HCT116 (cell line): ENCODE data around the gene ZNF521.

Experiments
- CEBPB ChIP-seq: IDR thresholded peaks from 2 replicates; pipeline ENCODE4 v1.6.1; 2012; ENCODE audit warnings: low read depth
- CTCF ChIP-seq, 3 experiments: fragments of 200-600 bp in 1 of 3; sonication (generic) in 1 of 3; IDR thresholded peaks in 2 of 3; conservative IDR thresholded peaks in 1 of 3; 2 replicates each; pipeline ENCODE4 v1.5.1; 2012 to 2017; ENCODE audit warnings: low read depth in 2 of 3, low read length in 2 of 3, antibody characterized with exemption in 1 of 3, borderline replicate concordance in 1 of 3, control low read depth in 1 of 3, mild to moderate bottlenecking in 1 of 3, mixed read lengths in 1 of 3, mixed run types in 1 of 3, moderate library complexity in 1 of 3; ENCODE audit not compliant: insufficient read depth in 1 of 3
- EZH2 ChIP-seq: fragments of 200-600 bp; sonication (generic); IDR thresholded peaks from 2 replicates; pipeline ENCODE4 v1.6.1; 2017; ENCODE audit warnings: antibody characterized with exemption, mixed run types
- EZH2phosphoT487 ChIP-seq: fragments of 200-600 bp; IDR thresholded peaks from 2 replicates; pipeline ENCODE4 v1.6.1; 2018; ENCODE audit warnings: antibody characterized with exemption, borderline replicate concordance
- JUND ChIP-seq: IDR thresholded peaks from 2 replicates; pipeline ENCODE4 v1.6.1; 2012
- POLR2A ChIP-seq: IDR thresholded peaks from 2 replicates; pipeline ENCODE4 v1.7.0; 2011; ENCODE audit warnings: borderline replicate concordance; ENCODE audit not compliant: insufficient read depth, insufficient read length; ENCODE audit errors: extremely low read depth
- POLR2AphosphoS5 ChIP-seq: IDR thresholded peaks from 2 replicates; pipeline ENCODE4 v1.6.1; 2011; ENCODE audit warnings: mild to moderate bottlenecking, low read depth, low read length, moderate library complexity
- SP1 ChIP-seq: IDR thresholded peaks from 2 replicates; pipeline ENCODE4 v1.6.1; 2012; ENCODE audit warnings: low read depth
- YY1 ChIP-seq: IDR thresholded peaks from 2 replicates; pipeline ENCODE4 v1.6.1; 2011; ENCODE audit warnings: low read length, low read depth, moderate library complexity, mild to moderate bottlenecking; ENCODE audit not compliant: insufficient replicate concordance; ENCODE audit errors: extremely low read depth
- ZNF274 ChIP-seq: fragments of 200-500 bp; sonication (Bioruptor generic); IDR thresholded peaks from 2 replicates; pipeline ENCODE4 v1.6.1; 2014; ENCODE audit warnings: mild to moderate bottlenecking, low read depth, low read length, inconsistent platforms
- TF ChIP-seq, protein P1 (sequence below): IDR thresholded peaks from 2 replicates; pipeline ENCODE4 v1.6.1; 2012
- TF ChIP-seq, protein P2 (sequence below): IDR thresholded peaks from 2 replicates; pipeline ENCODE4 v1.6.1; 2012

DNA sequence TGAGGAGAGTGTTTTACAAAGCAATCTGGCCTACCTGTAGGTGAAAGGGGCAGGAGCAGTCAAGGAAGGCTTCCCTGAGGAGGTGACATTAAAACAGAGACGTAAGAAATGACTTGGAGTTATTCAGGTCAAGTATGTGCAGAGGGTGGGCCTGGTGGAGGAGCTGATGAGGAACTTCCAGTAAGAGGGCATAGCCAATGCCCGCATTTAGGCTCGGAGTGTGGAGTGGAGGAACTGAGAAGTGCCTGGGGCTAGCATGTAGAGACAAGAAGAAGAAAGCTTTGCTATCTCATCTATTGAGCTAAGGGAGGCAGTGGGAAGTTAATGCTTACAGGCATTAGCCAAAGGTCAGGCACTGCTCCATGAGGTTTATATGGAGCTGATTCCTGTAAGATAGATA, 312.2 kb downstream of the ZNF521 start:
- no peak for TF ChIP-seq CTCF (IDR thresholded peaks at IDR 0.05 in 2 of 3, conservative IDR thresholded peaks at IDR 0.05 in 1 of 3; ENCODE audit: borderline replicate concordance in 1 of 3, insufficient read depth in 1 of 3, low read depth in 2 of 3, low read length in 2 of 3)
- TF ChIP-seq SP1: no peak
- TF ChIP-seq, protein P1, sequence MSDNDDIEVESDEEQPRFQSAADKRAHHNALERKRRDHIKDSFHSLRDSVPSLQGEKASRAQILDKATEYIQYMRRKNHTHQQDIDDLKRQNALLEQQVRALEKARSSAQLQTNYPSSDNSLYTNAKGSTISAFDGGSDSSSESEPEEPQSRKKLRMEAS: no peak
- TF ChIP-seq ZNF274: no peak
- no peak for TF ChIP-seq JUND
- no peak for TF ChIP-seq CEBPB
- no peak for TF ChIP-seq POLR2A
- no peak for TF ChIP-seq YY1
- TF ChIP-seq EZH2phosphoT487: no peak
- TF ChIP-seq EZH2: no peak
- TF ChIP-seq POLR2AphosphoS5: no peak
- TF ChIP-seq, protein P2, sequence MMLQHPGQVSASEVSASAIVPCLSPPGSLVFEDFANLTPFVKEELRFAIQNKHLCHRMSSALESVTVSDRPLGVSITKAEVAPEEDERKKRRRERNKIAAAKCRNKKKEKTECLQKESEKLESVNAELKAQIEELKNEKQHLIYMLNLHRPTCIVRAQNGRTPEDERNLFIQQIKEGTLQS: no peak
